Fibroblast of the aortic adventitia (primary cell): ENCODE data around the gene RAB2B. TPM values are rescaled to one million over a fixed set of nuclear protein-coding genes. Genes with fewer than 3 reads are reported as not detected.

Source experiments
- DNase-seq: peaks from one replicate; pipeline ENCODE4 v3.0.0-alpha.2; 2010; ENCODE audit warnings: low read depth
- H3K4me3 ChIP-seq: 2 replicates; pipeline ENCODE4 v1.5.1; 2011; ENCODE audit warnings: low read depth, mild to moderate bottlenecking, control low read depth, low read length, moderate library complexity
- CTCF ChIP-seq: IDR thresholded peaks from 2 replicates; pipeline ENCODE4 v1.5.1; 2011; ENCODE audit warnings: mild to moderate bottlenecking, low read length, control low read depth, inconsistent platforms; ENCODE audit not compliant: insufficient read depth
- total RNA-seq: library from RNA; depleted of rRNA; stranded (reverse); fragments of >200 nt; gene quantifications from 2 replicates; pipeline ENCODE4 v1.2.3, GENCODE V29; 2012; ENCODE audit warnings: low replicate concordance

Gene RAB2B
- total RNA-seq, 1 donor = 28.1 TPM

- H3K4me3 ChIP-seq = no peak overlapping the region
- DNase-seq = no peak
- no peak for TF ChIP-seq CTCF
Measured at GRCh38 chr14:21520767-21521166, 44.0 kb upstream of the RAB2B start.

DNA sequence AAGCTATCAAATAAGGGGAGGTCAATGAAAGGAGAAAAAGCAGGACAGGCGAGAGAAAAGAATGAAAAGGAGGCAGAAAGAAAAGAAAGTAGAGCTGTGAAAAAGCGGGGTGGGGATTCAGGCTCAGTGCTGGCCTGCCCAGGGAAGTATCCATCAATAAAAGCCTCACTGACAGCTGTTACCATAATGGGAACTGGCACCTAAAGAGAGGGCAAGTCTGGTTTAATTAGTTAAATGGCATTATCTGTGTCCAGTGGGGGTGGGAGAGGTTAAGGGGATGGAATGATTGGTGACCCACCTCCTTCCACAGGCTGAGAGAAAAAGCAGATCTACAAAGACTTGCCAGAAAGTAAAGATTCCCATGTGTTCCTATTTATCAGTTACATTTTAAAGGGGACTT is 42.0 kb upstream of the RAB2B start:
- H3K4me3 ChIP-seq = no peak overlapping the region
- DNase-seq = no peak
- TF ChIP-seq CTCF = no peak

GRCh38 chr14:21514341-21514740 is 37.6 kb upstream of the RAB2B start:
- no peak overlapping the region for H3K4me3 ChIP-seq
- no peak for DNase-seq
- TF ChIP-seq CTCF = no peak

- peak within 1 kb of the TSS; percentile 96 for H3K4me3 ChIP-seq
- TF ChIP-seq CTCF = no peak
- DNase-seq = peak; percentile 99
Measured at GRCh38 chr14:21510735-21511657, 34.2 kb upstream of the RAB2B start, which contains the start of gene METTL3. METTL3 (minus strand) TSS chr14:21511340; CDS start chr14:21511223, 117 bp downstream.

DNA sequence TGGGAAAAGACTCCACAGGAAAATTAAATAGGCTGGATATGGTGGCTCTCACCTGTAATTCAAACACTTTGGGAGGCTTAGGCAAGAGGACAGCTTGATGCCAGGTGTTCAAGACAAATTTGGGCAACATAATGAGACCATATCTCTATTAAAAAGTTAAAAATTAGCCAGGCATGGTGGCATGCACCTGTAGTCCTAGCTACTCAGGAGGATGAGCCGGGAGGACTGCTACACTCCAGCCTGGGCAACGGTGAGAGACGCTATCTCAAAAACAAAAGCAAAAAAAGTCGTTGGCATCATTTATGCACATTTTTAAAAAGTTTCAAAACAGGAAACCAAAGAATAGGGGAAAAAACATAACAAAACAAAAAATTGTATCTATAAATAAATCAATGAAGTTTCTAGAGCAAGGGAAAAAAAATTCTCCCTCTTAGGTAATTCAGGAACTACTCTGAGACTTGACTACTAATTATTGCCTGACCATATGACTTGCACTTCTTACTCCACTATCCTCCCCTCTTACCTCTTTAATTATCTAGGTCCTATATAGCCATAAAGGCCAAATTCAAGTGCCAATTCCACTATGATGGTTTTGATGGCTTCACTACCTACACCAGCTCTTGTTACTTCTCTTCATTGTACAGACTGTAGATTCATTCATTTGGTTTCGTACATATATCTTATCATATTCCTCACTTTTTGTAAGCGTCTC is 32.8 kb upstream of the RAB2B start:
- no peak for TF ChIP-seq CTCF
- H3K4me3 ChIP-seq = peak overlapping the region; percentile 96
- no peak for DNase-seq

- no peak for TF ChIP-seq CTCF
- no peak overlapping the region for H3K4me3 ChIP-seq
- no peak for DNase-seq
Measured at GRCh38 chr14:21506557-21506956, 29.8 kb upstream of the RAB2B start.
